ENCODE measurements around the gene ETV7.

ETV7 gene

GRCh38 chr6:36371211-36371610 lies 16.3 kb downstream of the ETV7 start:
- no peak for ATAC-seq
- TF ChIP-seq PATZ1 (CRISPR knock-in tag; IDR thresholded peaks at IDR 0.05; ENCODE audit: borderline replicate concordance) (no peak), CREB5 (CRISPR knock-in tag; IDR thresholded peaks at IDR 0.05; ENCODE audit: low read depth) (no peak), TOX (CRISPR knock-in tag; IDR thresholded peaks at IDR 0.05; ENCODE audit: borderline replicate concordance) (no peak), PPARA (CRISPR knock-in tag; IDR thresholded peaks at IDR 0.05; ENCODE audit: borderline replicate concordance) (no peak), TCF4 (CRISPR knock-in tag; IDR thresholded peaks at IDR 0.05; ENCODE audit: borderline replicate concordance) (no peak), ZC3H10 (CRISPR knock-in tag; IDR thresholded peaks at IDR 0.05) (no peak), BACH2 (CRISPR knock-in tag; IDR thresholded peaks at IDR 0.05; ENCODE audit: borderline replicate concordance) (no peak), ZNF8 (CRISPR knock-in tag; IDR thresholded peaks at IDR 0.05) (no peak)
- TF ChIP-seq, protein P1, sequence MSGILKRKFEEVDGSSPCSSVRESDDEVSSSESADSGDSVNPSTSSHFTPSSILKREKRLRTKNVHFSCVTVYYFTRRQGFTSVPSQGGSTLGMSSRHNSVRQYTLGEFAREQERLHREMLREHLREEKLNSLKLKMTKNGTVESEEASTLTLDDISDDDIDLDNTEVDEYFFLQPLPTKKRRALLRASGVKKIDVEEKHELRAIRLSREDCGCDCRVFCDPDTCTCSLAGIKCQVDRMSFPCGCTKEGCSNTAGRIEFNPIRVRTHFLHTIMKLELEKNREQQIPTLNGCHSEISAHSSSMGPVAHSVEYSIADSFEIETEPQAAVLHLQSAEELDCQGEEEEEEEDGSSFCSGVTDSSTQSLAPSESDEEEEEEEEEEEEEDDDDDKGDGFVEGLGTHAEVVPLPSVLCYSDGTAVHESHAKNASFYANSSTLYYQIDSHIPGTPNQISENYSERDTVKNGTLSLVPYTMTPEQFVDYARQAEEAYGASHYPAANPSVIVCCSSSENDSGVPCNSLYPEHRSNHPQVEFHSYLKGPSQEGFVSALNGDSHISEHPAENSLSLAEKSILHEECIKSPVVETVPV (CRISPR knock-in tag; IDR thresholded peaks at IDR 0.05): no peak

- TF ChIP-seq, protein P1 (CRISPR knock-in tag; IDR thresholded peaks at IDR 0.05): no peak
- TF ChIP-seq ZNF70 (CRISPR knock-in tag; IDR thresholded peaks at IDR 0.05) (no peak), ZFP3 (CRISPR knock-in tag; IDR thresholded peaks at IDR 0.05) (no peak), CREB5 (CRISPR knock-in tag; IDR thresholded peaks at IDR 0.05; ENCODE audit: low read depth) (no peak), PPARA (CRISPR knock-in tag; IDR thresholded peaks at IDR 0.05; ENCODE audit: borderline replicate concordance) (no peak), ZC3H10 (CRISPR knock-in tag; IDR thresholded peaks at IDR 0.05) (no peak), ZFP30 (CRISPR knock-in tag; IDR thresholded peaks at IDR 0.05) (no peak), SNAI2 (CRISPR knock-in tag; IDR thresholded peaks at IDR 0.05) (no peak), PATZ1 (CRISPR knock-in tag; IDR thresholded peaks at IDR 0.05; ENCODE audit: borderline replicate concordance) (no peak), ZNF8 (CRISPR knock-in tag; IDR thresholded peaks at IDR 0.05) (no peak), TCF4 (CRISPR knock-in tag; IDR thresholded peaks at IDR 0.05; ENCODE audit: borderline replicate concordance) (no peak), ISL1 (CRISPR knock-in tag; IDR thresholded peaks at IDR 0.05) (no peak), OSR1 (CRISPR knock-in tag; IDR thresholded peaks at IDR 0.05) (no peak), ARNTL (CRISPR knock-in tag; IDR thresholded peaks at IDR 0.05; ENCODE audit: borderline replicate concordance, low read depth) (no peak), RARB (CRISPR knock-in tag; IDR thresholded peaks at IDR 0.05) (no peak), POU6F1 (CRISPR knock-in tag; IDR thresholded peaks at IDR 0.05; ENCODE audit: borderline replicate concordance, low read depth) (no peak), CSDC2 (CRISPR knock-in tag; IDR thresholded peaks at IDR 0.05) (no peak)
- TF ChIP-seq, protein P2, sequence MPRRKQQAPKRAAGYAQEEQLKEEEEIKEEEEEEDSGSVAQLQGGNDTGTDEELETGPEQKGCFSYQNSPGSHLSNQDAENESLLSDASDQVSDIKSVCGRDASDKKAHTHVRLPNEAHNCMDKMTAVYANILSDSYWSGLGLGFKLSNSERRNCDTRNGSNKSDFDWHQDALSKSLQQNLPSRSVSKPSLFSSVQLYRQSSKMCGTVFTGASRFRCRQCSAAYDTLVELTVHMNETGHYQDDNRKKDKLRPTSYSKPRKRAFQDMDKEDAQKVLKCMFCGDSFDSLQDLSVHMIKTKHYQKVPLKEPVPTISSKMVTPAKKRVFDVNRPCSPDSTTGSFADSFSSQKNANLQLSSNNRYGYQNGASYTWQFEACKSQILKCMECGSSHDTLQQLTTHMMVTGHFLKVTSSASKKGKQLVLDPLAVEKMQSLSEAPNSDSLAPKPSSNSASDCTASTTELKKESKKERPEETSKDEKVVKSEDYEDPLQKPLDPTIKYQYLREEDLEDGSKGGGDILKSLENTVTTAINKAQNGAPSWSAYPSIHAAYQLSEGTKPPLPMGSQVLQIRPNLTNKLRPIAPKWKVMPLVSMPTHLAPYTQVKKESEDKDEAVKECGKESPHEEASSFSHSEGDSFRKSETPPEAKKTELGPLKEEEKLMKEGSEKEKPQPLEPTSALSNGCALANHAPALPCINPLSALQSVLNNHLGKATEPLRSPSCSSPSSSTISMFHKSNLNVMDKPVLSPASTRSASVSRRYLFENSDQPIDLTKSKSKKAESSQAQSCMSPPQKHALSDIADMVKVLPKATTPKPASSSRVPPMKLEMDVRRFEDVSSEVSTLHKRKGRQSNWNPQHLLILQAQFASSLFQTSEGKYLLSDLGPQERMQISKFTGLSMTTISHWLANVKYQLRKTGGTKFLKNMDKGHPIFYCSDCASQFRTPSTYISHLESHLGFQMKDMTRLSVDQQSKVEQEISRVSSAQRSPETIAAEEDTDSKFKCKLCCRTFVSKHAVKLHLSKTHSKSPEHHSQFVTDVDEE (CRISPR knock-in tag; IDR thresholded peaks at IDR 0.05): no peak
- no peak for ATAC-seq
Measured at GRCh38 chr6:36370638-36371037, 16.8 kb downstream of the ETV7 start.
